ENCODE measurements around the gene ARL15. TPM values are rescaled to one million over a fixed set of nuclear protein-coding genes. Genes with fewer than 3 reads are reported as not detected.

Gene ARL15
- total and polyA plus RNA-seq, 2 donors (not counting 1 experiment from before 2014, with no cell fraction given) = 5.8 to 20.5 TPM

- H3K4me3 ChIP-seq (ENCODE audit: control extremely low read depth in 1 of 5, extremely low read depth in 1 of 5, insufficient read depth in 1 of 5, low read depth in 2 of 5, low read length in 4 of 5) = no peak overlapping the region
- H3K4me2 ChIP-seq (replicated peaks; ENCODE audit: low read depth, low read length, poor library complexity, severe bottlenecking) = no peak overlapping the region
- no peaks in the 10 kb centered on the region for H3K9me3 ChIP-seq (ENCODE audit: control extremely low read depth in 1 of 3, control insufficient read depth in 2 of 3, insufficient read depth in 1 of 3, low read length in 2 of 3)
- peaks cover 1% of the 10 kb centered on the region for H3K79me2 ChIP-seq (ENCODE audit: control insufficient read depth, insufficient read depth, low read length)
- H3K36me3 ChIP-seq (replicated peaks in 1 of 2; ENCODE audit: control extremely low read depth in 1 of 2, control insufficient read depth in 1 of 2, extremely low read depth in 1 of 2, insufficient read depth in 2 of 2, low read length in 1 of 2) = no peaks in the 10 kb centered on the region
- no peaks in the 10 kb centered on the region for H4K20me1 ChIP-seq (ENCODE audit: control insufficient read depth, insufficient read depth, low read length, poor library complexity, severe bottlenecking)
- peaks cover 0 to 6% of the 10 kb centered on the region in 2 donors for H3K4me1 ChIP-seq (ENCODE audit: control insufficient read depth in 2 of 2, insufficient read depth in 2 of 2, low read length in 2 of 2)
- DNase-seq = no peak
- Mint-ChIP-seq H3K4me1 (peaks cover 4% of the 10 kb centered on the region), H3K27ac (no peak overlapping the region), H3K4me3 (no peak overlapping the region), H3K9me3 (ENCODE audit: insufficient read depth) (no peaks in the 10 kb centered on the region), H3K27me3 (peaks cover 44% of the 10 kb centered on the region)
- no peak overlapping the region for H2AFZ ChIP-seq (ENCODE audit: insufficient read depth, low read depth, low read length, poor library complexity, severe bottlenecking)
- 88% methylated on average over 4 of the region's 5 CpGs for WGBS (ENCODE audit: insufficient coverage)
- intact Hi-C loops (cut with micrococcal nuclease) = loop anchor here (10.0 kb wide), 7 partner anchors 329 to 1679 kb away; partner anchors contain the start of genes DHX29, IL6ST, MTREX and PLPP1
- ChIA-PET POLR2A (no interaction called here), CTCF (no interaction called here)
- peaks cover 0 to 16% (median 6%) of the 10 kb centered on the region in 4 experiments for H3K27me3 ChIP-seq (replicated peaks in 1 of 4; ENCODE audit: control extremely low read depth in 1 of 4, control insufficient read depth in 3 of 4, insufficient read depth in 4 of 4, low read length in 3 of 4)
- no peak overlapping the region for H3K9ac ChIP-seq (ENCODE audit: low read length)
- ATAC-seq (ENCODE audit: low read depth) = no peak
- no peak for TF ChIP-seq EZH2 (IDR thresholded peaks at IDR 0.05; ENCODE audit: borderline replicate concordance, insufficient read depth, low read depth, low read length, poor library complexity, severe bottlenecking)
- no peak for TF ChIP-seq CTCF (IDR thresholded peaks at IDR 0.05)
- no peak overlapping the region for H3K27ac ChIP-seq (ENCODE audit: low read length in 2 of 2)
Measured at GRCh38 chr5:54315736-54316528, 5.6 kb upstream of the ARL15 start.

All from B cell (primary cell).